GM21390 (cell line): ENCODE results near the gene MORN1.
A peak's percentile ranks its signal among the peaks of the same experiment; 100 is the strongest.

ENCODE experiments used
- ATAC-seq: cut with Tn5 transposase; IDR thresholded peaks from one replicate; pipeline ENCODE4 v1.9.1; 2021; ENCODE audit not compliant: unreplicated experiment

The MORN1 gene

DNA sequence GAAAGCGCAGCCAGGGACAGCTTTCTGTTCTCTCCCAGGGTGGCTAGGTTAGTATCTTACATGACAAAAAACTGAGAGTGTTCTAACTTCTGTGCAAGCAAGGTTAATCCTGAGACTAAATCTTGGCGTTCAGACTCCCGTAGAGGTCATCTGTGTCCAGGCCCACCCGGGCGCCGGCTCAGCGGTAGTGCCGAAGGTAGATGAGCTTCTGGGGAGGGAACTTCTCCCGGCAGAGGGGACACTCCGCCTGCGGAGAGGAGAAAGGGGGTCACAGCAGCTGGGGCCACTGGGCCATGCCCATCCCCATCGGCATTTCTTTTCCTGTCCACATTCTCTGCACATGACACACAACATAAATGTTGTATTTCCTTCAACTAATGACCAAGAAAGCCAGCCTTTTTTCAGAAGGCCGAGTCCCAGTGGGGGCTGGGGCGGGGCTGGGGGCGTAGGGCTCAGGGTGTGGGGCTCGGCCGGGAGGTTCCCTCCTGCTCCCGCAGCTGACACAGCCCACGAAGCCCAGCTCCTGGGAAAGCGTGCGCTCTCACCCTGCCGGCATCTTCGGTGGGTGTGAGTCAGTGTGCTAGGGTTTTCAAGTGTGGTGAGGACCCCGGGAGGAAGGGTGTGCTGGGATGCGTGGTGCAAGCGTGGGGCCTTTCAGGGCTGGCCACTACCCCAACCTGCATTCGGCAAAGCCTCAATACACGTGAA lies 14.4 kb upstream of the MORN1 start:
- no peak for ATAC-seq

DNA sequence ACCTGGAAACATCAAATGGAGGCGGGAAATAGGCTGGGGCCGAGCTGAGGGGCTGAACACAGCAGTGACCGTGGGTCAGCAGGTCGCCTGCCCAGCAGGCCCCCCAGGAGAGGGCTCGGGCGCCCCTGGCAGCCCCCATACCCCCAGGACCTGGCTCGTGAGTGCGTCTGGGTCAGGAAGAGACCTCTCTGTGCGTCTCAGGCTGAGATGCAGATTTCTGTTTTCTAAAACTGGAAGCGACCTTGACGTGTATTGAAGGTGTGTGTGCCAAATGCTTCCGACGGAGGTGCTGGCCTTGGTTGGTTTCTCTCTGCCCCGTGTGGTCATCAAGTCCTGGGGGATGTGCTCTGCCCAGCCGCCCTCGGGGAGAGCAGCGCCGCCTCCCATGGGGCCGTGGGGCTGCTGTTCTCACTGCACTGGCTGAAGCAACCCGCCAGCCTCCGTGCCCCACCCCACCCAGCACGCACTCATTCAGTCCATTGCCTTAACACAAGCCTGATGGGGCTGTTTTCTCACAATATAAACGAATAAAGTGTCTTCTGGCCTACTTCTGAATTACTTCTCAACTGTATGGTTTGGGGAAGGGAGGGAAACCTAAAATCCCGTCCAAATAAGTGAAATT lies 13.6 kb upstream of the MORN1 start:
- ATAC-seq, result no peak

DNA sequence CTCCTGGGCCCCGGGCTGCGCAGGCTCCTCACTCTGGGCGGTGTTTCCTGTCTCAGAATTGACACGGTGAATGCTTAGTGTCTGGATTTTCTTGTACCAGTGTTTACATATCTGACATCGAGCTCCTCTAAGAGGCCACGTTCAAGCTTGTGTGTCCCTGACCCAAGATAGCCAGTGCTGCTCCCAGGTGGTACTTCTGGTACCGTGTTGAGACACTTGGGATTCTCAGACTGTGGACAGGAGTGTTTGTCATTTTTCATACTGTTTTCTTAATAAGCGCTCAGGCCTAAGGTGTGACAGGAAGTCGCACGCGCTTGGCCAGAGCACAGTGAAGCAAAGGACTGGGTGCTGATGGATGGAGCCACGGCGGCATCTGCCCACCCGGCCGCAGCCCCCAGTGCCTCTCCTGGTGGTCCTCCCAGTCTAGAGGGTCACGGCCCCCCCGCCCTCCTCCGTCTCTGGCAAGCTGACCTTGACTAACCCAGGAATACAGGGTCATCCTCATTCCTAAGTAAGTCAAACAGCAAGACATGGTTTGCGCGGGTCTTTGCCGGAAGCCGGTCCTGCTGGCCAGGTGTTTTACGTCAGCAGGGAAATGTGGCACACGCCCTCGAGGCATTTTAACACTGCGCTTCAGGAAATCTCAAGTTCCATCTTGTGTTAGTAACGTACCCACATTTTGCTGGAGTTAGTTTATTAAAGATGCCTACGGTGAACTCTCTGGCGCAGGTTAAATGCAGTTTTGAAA lies 13.0 kb upstream of the MORN1 start:
- no peak for ATAC-seq

DNA sequence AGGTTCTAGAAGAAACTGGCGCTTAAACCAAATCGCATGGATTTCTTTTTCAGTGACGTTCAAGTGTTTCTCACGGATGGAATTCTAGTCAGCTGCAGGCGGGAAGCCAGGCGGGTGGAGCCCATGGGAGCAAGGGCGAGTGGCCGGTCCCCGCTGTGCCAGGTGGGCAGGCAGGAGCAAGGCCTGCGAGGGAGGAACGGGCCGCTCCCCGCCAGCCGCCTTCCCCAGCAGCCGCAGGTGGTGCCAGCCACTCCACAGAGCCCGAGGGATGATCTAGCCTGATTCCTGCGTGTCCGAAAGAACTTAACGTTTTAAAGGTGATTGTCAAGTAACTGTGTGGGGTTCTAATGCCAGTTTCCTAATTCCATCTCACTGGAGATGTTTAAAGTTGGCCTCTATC lies 11.9 kb upstream of the MORN1 start:
- ATAC-seq, result no peak

DNA sequence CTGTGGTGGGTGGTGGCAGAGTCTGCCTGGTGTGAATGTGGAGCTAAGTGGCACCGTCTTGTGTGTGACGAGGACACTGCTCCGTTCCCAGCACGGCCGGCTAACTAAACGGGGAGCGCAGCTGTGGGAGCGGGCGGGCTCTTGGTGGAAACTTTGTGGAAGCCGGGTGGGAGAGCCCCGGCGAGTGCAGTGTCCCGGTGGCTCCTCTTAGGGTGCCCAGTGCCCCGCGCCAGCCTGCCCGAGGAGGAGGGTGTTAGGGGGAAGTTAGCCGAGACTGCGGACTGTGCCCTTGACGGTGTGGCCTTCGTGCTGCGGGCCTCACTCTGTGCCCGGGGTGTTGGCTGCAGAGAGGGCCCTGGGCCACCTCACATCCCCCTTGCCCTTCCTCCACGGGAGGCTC lies 11.1 kb upstream of the MORN1 start:
- no peak for ATAC-seq

DNA sequence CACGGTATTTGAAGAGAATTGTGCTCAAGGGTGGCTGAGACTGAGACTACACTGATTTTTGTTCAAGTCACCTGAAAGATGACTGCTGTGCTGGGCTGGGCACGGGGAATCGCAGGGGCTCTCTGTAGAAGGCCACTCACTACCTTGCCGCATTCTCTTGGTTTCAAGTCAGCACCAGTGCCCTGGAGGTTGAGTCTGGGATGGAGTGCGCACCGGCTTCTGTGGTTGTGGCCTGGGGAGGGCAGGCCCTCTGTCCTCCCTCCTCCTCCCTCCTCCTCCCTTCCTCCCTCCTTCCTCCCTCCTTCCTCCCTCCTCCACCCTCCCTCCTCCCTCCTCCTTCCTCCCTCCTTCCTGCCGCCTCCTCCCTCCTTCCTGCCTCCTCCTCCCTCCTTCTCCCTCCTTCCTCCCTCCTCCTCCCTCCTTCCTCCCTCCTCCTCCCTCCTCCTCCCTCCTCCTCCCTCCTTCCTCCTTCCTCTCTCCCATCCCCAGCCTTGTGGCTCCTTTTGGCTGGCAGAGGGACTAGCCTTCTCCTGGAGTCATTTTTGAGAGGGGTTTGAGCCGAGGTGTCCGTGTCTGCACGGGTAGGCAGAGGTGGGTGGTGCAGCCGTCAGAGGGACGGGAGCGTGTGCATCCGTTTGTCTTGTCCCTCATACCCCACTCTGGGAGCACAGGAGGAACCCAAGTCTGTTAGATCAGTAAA lies 9.7 kb upstream of the MORN1 start:
- ATAC-seq, result no peak

DNA sequence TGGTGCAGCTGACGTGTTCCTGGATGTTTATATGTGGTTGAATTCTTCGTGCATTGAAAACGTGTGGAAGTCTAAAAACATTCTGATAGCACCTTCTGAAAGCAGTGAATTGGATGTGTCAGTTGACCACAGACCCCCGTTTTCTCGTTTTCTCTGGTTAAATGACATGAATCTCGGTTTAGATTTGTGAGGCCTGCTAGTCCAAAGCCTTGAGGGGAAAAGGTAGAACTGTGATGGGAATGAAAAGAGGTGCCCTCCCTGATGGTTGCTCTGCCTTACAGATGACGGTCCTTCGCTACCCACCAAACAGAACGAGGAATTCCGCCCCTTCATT lies 9.2 kb upstream of the MORN1 start:
- ATAC-seq, result no peak

DNA sequence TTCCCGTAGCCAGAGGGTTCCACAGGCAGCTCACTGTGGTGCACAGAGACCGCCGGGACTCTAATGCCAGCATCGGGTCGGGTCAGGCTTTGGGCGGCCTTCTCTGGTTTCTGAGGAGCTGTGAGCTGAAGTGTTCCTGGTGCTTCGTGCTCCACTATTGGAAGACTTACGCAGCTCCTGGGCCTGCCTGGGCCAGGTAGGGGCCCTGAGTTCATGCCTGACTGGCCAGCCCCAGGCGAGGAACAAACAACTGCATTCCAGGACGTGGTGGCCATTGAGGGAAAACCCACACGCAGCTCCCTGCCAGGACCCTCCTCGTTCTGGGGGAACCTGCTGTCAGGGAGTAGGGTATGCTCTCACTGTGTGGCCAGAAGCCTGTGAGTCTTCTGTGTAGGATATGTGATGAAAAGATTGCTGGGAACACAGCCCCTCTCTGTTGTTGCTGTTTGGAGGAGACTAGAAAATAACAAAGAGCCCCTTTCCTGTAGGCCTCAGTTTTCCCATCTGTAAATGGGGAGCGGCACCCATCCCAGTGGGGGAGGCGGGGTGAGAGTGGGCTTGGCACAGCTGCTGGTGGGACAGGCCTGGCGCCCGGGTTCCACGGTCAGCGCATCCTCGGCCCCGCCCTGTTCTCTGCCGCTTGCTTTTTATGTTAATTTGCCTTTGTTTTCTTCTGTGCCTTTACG lies 8.7 kb upstream of the MORN1 start:
- no peak for ATAC-seq

DNA sequence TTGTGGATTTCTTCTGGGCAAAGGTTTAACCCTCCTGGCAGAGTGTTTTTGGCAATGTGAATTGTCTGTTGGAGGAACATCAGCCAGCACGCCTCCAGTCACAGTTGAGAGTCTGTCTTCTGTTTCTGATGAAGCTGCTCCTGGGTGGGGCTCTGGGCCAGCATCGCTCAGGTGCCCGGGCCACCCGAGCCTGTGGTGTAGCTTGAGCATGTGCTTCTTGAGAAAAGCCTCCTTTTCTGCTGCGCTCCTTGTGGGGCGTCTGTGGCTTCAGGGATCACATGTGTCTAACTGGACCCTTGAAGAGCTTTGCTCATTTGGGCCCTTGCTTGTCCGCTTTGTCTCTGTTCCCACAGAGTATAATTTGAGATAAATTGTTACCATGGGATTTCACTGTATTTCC lies 7.5 kb upstream of the MORN1 start:
- no peak for ATAC-seq

DNA sequence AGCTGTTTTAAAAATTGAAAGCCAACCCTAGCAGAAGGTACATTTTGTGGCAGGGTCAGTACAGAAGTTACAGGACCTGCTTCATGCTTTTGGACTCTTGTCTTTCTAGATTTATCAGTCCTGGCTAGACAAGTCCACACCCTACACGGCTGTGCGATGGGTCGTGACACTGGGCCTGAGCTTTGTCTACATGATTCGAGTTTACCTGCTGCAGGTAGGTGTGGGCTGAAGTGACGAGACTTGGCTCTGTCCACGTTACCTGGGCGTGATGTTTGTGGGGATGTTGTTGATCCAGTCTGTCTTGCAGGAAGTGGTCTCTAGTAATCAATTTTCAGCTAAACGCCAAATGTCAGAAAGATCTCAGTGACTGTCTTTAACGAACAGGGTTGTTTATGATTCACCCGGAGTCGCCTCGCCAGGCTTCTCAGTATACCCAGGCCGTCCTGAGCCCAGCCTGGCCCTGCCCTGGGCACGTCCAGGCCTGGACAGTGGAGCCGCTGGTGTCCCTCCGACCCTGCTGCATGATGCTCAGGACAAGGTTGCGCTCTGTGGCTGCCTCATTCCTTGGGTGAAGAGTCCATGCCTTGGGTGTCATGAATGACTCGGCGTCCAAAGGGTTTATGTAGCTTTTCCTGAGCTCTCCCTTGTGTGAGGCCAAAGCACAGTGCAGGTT lies 5.8 kb upstream of the MORN1 start:
- no peak for ATAC-seq

DNA sequence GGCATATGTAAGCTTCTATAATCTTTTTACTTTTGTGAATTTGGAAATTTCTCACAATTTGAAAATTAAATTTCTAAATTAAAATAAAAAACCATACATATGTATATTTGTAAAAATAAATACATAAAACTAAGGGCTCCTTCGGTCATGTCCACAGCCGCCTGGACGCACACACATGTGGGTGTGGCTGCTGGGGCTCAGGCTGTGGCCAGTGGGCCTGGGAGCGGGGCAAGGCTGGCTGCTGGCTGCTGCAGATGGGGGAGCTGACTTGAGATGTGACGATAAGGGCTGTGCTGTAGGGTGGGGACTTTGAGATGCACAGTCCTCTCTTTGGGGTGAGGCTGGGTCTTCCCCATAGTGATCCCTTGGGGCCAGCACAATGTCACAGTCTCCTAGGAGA lies 5.1 kb upstream of the MORN1 start:
- ATAC-seq, result no peak

DNA sequence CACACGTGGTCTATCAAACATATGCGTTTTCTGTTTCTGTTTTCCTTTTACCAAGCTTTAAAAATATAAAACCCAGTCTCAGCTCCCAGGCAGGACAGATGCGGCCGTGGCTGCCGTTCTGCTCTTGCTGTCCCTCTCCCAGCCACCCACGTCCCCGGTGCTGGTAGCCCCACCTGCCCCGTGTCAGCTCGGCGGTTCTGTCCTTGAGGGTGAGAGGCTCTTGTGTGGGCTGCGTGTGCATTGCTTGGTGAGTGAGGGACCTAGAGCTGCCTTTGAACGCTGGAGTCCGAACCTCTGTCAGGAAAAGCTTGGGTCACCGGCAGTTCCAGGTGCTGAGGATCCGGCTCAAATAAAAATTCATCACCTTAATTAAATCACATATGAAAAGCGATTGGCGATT lies 4.7 kb upstream of the MORN1 start:
- no peak for ATAC-seq

DNA sequence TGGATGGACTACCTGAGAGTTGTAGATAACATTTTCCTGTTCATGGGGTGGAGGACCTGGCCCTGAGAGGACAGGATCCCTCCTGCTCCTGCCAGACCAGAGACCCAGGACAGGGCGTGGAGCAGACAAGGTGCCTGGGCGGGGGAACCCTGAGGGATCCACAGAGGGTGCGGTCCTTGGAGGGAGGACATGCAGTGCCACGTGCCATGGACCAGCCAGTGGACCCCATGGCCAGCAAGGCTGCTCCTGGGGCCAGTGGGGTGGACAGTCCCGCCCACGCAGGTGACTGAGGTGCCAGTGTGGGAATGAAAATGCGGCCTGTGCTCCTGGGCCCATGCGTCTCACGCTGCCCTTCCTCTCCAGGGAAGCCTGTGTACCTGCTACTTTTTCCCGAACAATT lies 3.9 kb upstream of the MORN1 start:
- no peak for ATAC-seq

DNA sequence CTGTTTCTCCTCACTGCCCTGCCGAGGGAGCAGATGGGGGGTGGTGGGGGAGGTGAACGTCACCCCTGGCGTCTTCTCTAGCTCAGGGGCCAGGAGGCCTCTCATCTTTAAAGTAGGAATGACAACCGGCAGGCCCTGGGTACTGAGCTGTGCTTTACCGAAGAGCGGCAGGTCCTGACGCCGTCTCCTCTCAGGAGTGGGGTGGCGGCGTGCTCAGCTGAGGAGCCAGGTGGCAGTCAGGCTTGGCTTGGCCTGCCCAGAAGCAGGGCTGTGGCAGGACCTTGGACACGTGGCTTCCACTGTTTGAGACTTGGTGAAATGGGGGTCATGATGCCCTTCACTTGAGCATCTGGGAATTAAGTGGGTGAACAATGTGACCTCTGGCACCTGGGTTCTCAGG lies 3.4 kb upstream of the MORN1 start:
- no peak for ATAC-seq

DNA sequence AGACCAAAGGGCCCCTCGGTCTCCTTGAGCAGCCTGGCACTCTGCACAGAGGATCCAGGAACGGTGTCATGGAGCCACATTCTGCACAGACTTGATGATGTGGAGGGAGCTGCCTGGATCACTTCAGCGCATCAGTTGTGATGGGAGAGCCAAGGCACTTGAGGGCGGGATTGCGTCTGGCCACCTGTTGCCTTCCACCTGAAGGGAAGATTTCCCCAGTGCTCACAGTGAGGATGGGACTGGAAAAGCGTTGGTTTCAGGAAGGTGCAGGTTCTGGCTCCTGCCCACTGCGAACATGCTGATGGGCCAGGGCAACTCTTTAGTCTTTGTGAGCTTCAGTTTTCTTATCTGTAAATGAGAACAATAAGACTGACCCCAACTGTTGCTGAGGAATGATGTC lies 2.9 kb upstream of the MORN1 start:
- ATAC-seq, result no peak

DNA sequence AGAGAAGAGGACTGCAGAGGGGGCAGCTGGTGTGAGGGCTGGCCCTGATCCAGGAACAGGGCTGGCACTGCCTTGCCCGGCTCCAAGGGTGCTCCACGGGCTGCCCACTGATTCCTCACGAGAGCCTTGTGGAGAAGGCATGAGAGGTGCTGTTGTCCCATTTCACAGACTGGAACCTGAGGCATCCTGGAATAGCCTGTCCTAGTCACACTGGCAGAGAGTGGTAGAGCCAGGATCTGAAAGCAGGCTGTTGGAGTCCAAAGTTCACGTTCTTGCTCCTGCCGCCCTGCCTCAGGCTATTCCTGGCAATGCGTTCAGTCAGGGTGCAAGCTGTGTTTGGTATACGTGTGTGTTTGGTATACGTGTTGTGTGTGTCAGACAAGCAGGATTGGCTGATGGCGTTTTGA lies 2.1 kb upstream of the MORN1 start:
- ATAC-seq, result no peak

DNA sequence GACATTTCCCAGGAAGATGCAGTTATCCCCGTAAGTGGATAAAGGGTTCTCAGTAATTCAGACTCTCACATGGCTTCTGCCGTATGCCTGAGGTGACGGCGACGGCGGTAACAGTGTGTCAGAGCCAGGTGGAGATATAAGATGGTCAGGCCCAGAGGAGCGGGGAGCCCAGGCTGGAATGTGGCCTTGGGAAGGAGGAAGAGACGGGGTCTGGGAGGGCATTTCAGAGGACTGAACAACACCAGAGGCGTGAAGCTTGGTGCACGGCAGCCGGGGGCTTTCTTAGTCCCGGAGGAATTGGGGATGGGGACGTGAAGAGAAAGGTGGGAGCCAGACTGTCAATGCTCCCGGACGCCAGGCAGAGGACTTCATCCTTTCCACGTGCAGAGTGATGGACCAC lies 1.3 kb upstream of the MORN1 start:
- no peak for ATAC-seq

DNA sequence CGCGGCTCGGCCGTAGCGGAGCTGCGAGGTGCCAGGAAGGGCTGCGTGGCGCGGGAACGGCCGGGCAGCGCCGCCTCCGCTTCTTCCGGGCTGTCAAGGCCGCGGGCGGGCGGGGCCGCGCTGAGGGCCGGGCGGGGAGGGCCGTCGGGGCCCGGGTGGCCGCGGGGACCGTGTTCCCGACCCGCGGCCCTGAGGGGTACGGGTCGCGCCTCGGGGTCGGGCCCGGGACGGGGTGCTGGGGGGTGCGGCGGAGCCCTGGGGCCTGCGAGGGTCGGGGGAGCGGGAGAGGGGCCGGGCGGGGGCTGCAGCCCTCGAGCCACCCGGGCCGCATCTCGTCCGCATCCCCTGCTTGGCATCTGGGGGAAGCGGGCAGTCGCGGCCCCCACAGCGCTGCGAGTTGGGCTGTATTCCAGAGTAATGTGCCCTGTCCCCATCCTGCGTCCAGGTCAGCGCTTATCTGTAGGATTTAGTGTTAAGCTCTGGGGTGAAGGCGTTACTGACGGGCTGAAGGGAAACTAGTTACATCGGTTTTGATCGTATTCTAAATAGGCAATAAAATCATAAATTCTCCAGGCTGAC lies 666 bp upstream of the MORN1 start:
- ATAC-seq, result peak; percentile 30

DNA sequence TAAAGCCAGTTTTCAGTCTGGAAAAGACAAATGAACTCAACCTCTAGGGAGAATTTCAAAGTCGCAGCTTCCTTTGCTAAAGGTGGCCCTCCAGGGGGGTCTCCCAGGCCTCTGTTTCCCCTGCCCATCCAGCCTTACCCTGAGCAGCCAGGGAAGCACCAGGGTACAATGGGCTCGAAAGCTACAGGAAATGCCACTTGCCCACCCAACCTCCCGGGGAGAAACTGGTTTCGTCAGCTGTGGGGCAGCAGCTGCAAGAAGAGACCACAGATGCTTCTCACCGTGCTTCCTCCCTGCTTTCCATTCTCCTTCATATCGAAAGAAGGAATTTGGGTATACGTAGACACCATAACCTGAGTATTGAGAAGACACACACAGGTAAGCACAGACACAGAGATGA lies 1.7 kb downstream of the MORN1 start:
- ATAC-seq, result no peak
